HG02973 (cell line): ENCODE measurements around the gene ST7L.

Experiments used
- ATAC-seq: cut with Tn5 transposase; IDR thresholded peaks from one replicate; pipeline ENCODE4 v1.9.1; 2021; ENCODE audit warnings: moderate library complexity; ENCODE audit not compliant: unreplicated experiment

ST7L gene

DNA sequence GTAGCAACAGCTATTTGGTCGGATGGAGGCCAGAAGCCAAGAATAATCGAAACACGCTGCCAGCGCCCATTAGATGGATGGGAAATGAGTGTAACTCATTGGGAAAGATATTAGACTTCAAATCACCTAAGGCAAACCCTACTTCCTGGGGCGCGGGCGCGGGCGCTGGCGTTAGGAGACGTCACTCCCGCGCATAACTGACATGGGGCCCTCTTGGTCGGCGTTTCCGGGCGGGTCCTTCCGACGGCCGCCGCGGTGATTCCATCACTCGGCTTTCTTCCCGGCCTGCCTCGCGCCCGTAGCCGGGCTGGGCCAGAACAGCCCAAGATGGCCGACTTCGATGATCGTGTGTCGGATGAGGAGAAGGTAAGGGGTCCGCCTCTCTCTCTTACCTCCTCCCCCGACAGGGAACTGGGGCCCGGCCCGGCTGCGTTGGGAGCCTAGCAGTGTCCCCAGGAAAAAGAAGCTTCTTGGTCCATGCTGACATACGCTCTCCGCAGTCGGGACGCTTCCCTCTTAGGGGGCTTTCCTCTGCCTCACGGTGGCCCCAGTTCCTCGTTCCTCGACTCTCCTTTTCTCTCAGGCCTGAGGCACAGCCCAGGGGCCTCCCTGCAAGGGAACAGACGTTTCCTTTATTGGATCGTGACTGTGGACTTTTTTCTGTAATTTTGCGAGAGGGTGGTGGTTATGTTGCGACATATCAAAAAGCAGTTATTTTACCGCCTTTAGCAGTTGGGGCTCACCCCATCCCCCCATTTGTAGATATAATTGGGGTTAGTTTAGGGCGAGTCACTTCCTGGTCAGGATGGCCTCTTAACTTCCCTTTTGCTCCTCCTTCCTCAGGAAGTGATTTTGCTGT, 806 bp upstream of the ST7L start, which contains the start of gene CAPZA1:
Gene CAPZA1, plus strand, starts transcription at position 315 of the 859 bp plus-strand sequence. Its CDS starts 13 bp downstream, at position 328.
- ATAC-seq = peak; percentile 84

DNA sequence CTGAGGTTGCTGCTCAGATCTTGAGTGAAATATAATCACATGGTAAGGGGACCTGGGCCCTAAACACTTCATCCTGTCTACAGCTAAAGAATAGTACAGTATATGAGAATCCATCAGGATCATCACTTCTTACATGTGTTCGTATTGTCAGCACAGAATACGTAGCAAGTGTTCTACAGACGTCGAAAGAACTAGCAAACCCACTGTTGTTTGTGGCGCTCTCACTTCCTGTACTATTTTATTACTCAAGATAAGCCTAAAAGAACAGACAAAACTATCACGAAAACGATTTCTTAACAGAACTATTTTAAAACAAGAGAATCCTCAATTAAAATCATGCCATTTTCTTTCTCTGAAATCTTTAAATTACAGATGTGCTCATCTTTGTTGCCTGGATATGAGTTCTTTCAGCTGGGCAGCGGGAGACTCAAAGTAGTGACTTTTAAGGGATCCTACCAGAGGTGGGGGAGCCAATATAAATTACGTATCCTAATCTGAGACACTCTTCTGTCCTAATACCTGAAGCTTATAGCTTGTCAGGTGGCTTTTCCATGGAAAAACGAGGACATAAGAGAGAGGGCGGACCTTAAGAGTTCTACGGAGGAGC, 724 bp downstream of the ST7L start:
- no peak for ATAC-seq

DNA sequence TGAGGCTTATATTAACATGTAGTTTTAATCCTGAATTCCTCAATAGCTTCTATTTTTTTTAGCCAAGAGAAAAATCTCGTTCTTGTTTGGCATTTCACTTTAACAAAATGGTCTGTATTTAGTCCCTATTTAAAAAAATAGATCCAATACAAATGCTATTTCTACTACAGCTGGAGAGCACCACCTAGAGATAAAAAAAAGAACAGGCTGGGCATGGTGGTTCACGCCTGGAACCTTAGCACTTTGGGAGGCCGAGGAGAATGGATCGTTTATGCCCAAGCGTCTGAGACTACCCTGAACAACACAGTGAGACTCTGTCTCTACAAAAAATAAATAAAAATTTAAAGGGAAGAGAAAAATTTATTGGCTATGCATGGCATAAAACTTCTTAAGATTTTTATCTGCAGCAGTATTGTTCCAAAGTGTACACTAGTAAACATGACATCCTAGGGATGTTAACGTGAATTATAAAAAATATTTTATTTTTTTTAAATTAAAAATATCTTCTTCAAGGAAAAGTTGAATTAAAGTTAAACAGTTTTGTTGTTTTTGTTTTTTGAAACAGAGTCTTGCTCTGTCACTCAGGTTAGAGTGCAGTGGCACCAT, 4.4 kb downstream of the ST7L start:
- no peak for ATAC-seq

DNA sequence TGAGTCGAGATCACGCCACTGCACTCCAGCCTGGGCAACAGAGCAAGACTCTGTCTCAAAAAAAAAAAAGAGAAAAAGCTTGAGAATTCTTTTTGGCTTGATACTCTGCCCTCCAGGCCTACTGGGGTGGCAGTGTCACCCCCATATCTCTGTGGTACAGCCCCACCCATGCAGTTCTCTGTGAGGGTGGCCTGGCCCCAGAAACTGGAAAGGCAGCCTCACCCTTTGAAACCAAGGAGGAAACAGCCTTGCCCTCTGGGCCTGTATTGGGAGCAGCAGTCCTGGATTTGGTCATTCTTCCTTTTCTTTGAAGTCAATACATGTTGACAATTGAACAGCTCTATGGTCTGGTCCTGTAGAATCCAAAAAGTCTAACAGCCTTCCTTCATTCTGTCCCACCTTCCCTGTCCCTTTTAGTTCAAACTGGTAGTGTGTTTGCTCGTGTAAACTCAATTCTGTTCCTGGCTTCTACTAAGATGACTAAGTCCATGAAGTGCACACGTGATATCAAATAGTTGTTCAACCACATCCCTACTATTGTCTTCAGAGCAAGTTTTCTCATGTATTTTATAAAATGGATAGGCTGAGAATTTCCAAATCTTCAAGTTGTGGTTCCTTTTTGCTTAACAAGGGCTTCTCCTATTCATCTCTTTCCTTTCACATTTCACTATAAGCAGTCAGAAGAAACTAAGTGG, 13.2 kb downstream of the ST7L start:
- no peak for ATAC-seq

DNA sequence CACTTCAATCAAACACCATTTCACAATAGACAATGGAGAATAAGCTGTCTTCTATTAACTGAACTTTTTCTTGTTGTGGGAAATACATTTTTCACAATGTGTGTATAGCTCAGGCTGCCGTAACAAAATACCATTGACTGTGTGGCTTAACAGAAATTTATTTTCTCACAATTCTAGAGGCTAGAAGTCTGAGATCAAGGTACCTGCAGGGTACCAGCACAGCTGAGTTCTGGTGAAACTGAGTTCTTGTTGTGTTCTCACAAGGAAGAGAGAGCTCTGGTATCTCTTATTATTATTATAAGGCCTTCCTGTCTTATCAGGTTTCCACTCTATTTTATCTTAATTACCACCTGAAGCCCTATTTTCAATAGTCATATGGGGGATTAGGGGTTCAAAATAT, 15.4 kb downstream of the ST7L start:
- no peak for ATAC-seq

DNA sequence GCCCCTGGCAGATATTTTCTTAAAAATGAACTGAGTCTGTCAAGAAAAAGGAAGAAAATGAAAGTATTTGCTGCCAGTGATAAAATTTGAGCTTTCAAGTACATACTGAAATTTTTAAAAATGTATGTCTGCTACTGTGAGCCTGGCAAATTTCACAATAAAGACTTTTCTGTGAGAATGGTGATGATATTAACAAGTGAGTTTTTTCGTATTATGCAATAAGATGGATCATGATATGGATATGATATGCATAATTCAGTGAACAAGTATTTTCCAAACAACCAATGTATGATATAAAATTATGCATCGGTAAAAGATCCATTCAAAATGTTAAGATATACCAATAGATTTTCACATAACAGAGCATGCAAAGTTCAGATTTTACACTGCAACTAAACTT, 15.9 kb downstream of the ST7L start:
- ATAC-seq = no peak

DNA sequence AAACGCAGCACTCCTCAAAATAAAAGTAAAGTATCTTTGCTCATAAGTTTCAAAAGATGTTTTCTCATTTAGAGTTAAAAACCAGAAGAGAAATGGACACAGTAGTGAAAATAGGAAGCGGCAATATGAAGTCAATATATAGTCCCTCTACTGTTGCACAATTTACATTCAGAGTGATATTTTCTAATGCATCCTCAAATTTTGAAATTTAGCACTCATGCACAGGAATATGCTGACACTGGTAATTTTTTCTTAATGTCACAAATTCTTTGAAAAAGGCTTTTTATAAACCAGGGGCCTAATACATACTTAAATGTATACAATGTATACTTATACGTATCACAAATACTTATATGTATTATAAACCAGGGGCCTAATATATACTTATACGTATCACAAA, 19.5 kb downstream of the ST7L start:
- ATAC-seq = no peak

DNA sequence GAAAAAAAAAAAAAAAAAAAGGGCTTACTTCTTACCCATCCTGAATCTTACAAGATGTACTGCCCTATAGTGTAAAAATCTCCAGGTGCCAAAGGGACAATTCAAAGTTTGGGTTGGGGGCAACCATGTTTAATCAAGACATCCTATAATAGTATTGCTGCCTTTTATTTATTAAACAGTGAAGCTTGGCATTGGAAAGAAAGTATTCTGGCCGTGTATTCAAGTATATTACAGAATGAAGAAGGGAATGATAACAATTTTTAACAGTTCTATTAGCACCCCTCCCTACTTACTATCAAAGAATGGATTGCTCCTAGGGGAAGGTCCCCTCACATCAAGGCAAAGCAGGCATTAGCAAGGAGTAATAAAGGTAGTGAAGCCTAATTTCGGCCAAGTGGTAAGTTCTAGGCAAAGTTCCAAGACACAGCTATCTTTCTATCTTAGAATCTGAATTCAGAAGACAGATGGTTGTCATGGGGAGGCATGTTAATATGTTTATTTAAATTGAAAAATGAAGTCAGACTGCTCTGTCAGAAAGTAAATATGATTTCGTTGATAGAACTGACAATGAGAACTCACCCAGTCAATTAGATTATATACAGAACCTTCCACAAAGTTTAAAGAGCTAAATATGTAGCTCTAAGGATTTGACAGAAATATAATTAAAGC, 24.6 kb downstream of the ST7L start:
- ATAC-seq = no peak

DNA sequence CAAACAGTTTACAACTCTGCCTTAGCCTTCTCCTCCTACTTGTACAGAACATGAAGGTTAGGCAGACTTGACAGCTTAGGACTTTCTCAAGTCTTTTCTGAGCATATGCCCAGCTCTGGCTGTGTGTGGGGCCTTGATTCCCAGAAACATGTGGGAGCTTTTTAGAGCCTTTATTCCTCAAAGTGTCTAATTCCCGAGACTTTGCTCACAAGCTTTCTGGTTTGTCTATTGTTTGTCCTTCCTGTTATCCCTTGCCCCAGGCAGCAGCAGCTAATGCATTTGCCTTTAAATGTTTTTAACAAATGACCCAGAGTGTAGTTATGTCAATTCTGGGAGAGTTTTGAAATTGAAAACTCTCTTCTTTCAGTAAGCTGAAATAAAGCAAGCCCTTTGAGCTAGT, 29.2 kb downstream of the ST7L start:
- ATAC-seq = no peak

DNA sequence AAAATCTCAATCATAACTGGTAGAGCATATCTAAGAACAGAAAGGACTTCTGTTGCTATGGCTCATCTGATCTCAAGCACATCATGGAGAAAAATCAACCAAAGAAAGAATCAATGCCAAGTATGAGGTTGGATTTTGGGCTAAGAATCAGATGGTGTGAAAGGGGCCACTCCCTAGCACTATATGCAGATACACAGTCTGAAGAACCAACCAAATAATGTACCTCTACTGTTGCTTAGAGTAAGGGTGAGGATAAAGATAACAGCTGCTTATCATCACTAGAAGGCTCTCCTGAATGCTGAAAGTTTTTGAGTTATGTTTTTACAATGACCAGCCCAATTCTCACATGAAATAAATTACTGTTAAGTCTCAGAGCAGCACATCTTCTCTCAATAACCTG, 35.6 kb downstream of the ST7L start:
- no peak for ATAC-seq

DNA sequence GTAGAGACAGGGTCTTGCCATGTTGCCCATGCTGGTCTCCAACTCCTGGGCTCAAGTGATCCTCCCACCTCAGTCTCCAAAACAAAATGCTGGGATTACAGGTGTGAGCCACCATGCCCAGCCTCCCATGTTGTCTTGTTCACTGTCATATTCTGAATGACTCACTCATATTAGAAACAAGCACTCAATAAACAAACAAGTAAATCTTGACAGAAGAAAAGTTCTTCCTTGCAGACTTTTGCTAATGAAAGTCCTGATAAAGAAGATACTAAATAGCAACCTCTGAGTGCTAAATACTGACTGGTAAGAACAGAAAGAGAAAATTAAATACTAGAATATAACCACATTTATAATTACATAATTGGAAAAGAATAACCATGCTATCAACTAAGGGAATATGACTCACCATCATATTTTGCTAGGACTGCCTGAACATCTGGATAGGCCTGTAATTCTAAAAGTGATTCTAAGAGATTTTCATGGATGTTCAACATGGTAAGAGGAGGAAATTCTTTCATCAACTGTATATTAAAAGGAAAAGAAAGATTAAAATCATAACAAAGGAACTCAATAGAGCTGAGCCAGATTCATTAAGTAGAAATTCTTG, 37.3 kb downstream of the ST7L start:
- no peak for ATAC-seq

DNA sequence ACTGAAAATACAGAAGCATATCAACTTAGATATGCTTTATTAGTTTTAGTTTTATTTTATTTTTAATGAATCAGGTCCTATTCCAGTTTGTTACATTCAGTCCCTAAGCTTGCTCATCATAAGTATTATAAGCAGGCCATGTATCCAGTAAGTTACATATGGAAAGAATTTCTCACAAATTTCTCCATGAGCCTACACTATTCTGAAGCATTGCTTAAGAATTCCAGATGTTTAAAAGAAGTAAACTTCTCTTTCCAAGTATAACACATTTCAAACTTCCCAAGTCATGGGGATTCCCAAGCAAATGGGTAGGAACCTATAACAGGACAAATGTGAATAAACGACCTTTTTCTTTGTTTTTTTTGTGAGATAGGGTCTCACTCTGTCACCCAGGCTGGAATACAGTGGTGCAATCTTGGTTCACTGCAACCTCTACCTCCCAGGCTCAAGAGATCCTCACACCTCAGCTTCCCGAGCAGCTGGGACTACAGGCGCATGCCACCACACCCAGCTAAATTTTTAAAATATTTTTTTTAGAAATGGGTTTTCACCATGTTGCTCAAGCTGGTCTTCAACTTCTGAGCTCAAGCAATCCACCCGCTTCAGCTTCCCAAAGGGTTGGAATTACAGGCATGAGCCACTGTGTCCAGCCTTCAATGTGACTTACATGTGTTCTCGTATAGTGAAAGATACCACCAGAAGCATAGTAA, 39.0 kb downstream of the ST7L start:
- no peak for ATAC-seq

DNA sequence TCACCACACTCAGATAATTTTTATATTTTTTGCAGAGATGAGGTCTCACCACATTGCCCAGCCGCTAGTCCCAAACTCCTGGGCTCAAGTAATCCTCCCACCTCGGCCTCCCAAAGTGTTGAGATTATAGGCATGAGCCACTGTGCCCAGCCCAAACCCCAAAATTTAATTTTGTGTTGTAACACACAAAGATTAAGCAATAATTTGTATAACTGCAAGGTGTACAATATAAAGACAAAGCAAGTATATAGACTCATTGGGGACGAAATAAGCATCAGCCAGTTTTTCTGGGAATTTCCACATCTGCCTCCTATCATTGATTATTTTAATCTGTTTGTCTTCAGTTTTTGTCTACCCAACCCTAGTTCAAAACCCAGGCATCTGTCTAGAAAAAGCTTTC, 42.7 kb downstream of the ST7L start:
- ATAC-seq = no peak

DNA sequence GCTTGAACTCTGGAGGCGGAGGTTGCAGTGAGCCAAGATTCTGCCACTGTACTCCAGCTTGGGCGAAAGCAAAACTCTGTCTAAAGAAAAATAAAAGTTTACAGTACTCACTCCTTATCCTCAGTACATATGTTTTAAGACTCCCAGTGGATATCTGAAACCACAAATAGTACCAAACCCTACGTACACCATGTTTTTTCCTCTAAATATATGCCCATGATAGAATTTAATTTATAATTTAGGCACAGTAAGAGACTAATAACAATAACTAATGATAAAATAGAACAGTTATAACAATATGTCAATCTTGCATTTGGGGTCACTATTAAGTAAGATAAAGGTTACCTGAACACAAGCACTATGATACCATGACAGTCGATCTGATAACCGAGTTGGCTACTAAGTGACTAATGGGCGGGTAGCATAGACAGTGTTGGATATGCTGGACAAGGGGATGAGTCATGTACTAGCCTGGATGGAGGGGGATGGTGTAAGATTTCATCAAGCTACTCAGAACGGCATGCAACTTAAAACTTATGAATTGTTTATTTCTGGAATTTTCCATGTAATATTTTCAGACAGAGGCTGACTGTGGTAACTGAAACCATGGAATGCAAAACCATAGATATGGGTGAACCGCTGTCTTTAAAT, 43.7 kb downstream of the ST7L start:
- no peak for ATAC-seq

DNA sequence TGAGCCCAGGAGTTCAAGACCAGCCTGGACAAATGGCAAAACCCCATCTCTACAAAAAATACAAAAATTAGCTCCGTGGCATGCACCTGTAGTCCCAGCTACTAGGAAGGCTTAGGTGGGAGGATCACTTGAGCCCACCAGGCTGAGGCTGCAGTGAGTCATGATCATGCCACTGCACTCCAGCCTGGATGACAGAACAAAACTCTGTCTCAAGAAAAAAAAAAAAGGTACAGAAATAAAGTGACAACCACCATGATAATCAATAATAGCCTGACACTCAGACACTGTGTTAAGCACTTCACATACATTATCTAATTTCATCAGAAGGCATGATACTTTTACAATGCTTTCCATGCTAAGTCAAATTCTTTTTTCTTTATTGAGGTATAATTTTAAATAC, 53.1 kb downstream of the ST7L start:
- no peak for ATAC-seq

DNA sequence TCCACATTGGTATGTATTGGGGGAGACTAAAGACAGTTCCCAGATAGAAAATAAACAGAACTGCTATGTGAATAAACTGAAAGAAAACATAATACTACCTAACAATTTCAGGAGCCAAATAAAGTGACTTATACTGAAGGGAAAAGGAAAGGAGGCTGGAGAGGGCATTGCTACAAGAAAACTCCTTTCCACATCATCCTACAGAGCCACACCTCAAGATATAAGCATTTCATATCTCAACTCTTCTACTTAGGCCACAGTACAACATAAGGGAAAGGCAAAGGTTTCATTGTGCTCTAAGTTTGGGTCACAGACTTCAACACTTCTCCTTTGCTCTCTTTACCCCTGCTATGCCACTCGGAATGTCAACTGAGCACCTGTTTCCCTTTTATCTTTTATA, 54.9 kb downstream of the ST7L start:
- ATAC-seq = no peak

DNA sequence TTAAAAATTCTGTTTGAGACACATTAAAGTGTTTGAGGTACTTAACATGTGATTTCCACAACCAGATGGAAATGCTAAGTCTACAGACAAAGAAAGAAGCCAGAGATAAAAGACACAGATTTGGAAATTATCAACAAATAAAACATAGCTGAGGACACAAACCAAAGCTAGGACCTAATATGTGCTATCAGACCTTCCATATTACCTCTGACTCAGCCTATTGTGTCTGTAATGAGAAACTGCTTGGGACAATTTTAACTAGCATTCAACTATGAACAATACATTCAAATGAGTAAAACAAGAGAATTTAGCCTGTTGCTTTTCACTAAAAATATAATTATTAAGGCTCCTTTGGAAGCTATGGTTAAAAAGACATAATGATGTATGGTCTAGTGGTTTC, 55.6 kb downstream of the ST7L start:
- no peak for ATAC-seq

DNA sequence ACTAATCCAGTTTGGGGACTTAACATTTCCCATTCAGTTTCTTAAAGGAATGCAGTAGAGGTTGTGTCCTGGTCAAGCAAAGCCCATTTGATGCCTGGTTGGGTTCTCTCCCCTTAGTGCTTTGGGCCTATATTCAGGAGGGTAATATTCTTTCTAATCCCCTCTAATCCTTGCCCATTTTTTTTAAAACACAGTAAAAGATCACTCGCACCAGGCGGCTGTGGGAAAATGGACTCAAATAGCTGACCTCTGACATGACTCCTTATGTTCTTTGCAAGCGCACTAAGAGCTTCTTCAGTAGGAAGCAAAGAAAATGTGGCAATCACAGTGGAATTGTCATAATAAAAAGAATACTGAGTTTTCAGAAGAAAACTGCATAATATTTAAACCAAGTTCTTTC, 60.3 kb downstream of the ST7L start:
- ATAC-seq = no peak

DNA sequence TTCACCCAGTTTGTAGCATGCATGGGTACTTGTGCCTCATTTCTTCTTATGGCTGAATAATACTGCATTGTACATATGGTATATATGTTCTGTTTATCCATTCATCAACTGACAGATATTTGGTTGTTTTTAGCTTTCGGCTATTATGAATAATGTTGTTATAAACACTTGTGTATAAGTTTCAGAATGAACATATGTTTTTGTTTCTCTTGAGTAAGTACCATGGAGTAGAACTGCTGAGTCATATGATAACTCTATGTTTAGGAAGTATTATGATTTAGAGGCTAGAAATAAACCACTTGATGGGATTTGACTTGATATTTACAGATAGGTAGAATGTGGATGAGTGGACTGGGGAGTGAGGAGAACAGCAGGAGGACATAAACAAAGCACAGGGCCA, 61.6 kb downstream of the ST7L start:
- ATAC-seq = no peak

DNA sequence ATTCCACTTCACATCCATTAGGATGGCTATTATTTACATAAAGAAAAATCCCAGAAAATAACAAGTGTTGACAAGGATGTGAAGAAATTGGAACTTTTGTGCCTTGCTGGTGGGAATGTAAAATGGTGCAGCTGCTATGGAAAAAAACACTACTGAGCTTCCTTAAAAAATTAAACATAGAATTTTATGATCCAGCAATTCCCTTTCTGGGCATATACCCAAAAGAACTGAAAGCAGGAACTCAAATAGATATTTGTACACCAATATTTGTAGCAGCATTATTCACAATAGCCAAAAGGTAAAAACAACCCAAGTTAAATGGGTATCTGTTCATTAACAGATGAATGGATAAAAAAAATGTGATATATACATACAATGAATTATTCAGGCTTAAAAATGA, 64.5 kb downstream of the ST7L start:
- no peak for ATAC-seq
